ENCODE results near the gene ERCC8. TPM values are rescaled to one million over a fixed set of nuclear protein-coding genes. Genes with fewer than 3 reads are reported as not detected.

Gene ERCC8
- total and polyA plus RNA-seq, 2 of the 8 experiments (the other 6 are each of a cell fraction or from before 2014, with no cell fraction given): 17.3 TPM

DNA sequence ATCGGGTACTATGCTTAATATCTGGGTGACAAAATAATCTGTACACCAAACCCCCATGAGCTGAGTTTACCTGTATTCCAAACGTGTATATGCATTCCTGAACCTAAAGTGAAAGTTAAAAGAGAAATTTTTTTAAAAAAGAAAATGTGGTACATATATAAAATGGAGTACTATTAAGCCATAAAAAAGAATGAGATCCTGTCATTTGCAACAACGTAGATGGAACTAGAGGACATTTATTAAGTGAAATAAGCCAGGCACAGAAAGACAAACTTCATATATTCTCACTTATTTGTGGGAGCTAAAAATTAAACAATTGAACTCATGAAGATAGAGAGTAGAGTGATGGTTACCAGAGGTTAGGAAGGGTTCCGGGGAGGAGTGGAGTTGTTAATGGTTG, 44.9 kb upstream of the ERCC8 start:
- Histone ChIP-seq H3K4ac (replicated peaks; ENCODE audit: insufficient read length, low read depth, low read length) (no peak overlapping the region), H2BK12ac (ENCODE audit: low read depth, low read length) (no peak overlapping the region), H3K4me3 (ENCODE audit: extremely low read depth in 1 of 4, insufficient read depth in 2 of 4, low read depth in 3 of 4, low read length in 4 of 4) (no peak overlapping the region), H3K4me2 (ENCODE audit: insufficient read depth in 1 of 2, low read depth in 2 of 2, low read length in 2 of 2) (no peak overlapping the region), H3K27ac (ENCODE audit: low read depth, low read length) (no peak overlapping the region), H4K5ac (ENCODE audit: insufficient read length, low read depth, low read length) (no peak overlapping the region), H2AFZ (ENCODE audit: low read length) (no peak overlapping the region), H3K36me3 (ENCODE audit: control insufficient read depth in 2 of 4, insufficient read depth in 4 of 4, low read length in 3 of 4) (no peaks in the 10 kb centered on the region), H2BK5ac (ENCODE audit: low read depth, low read length) (no peak overlapping the region), H3K79me1 (ENCODE audit: low read depth, low read length) (no peaks in the 10 kb centered on the region; the same call in 1 of the 2 replicates), H3K56ac (replicated peaks; ENCODE audit: insufficient read length, low read depth, low read length) (no peak overlapping the region), H2BK120ac (replicated peaks; ENCODE audit: low read depth, low read length) (no peak overlapping the region), H4K8ac (ENCODE audit: extremely low read depth, insufficient read depth, low read length) (no peak overlapping the region), H2BK20ac (ENCODE audit: low read length) (no peak overlapping the region), H3K14ac (ENCODE audit: insufficient read length) (no peak overlapping the region), H3K9me3 (ENCODE audit: insufficient read depth in 2 of 2, low read depth in 1 of 2, low read length in 1 of 2) (peaks cover 17 to 20% of the 10 kb centered on the region in 2 experiments; a peak in 3 of 4 replicates), H4K20me1 (replicated peaks in 1 of 2; ENCODE audit: control insufficient read depth in 1 of 2, insufficient read depth in 2 of 2, low read length in 2 of 2) (no peaks in the 10 kb centered on the region), H3K79me2 (ENCODE audit: control insufficient read depth in 1 of 2, insufficient read depth in 2 of 2, low read length in 2 of 2) (peaks cover 0 to 3% of the 10 kb centered on the region in 2 experiments; a peak in 1 of 4 replicates), H3K18ac (ENCODE audit: extremely low read depth, low read length) (no peak overlapping the region), H2AK5ac (ENCODE audit: low read depth, low read length) (no peak overlapping the region), H4K91ac (replicated peaks; ENCODE audit: insufficient read length, low read length) (no peak overlapping the region), H3K4me1 (replicated peaks in 1 of 4; ENCODE audit: control insufficient read depth in 3 of 4, insufficient read depth in 4 of 4, low read length in 3 of 4) (no peaks in the 10 kb centered on the region), H3K23ac (ENCODE audit: insufficient read length) (no peak overlapping the region), H3K9ac (replicated peaks in 1 of 4; ENCODE audit: extremely low read depth in 1 of 4, low read depth in 3 of 4, low read length in 3 of 4) (no peak overlapping the region), H3K27me3 (replicated peaks in 1 of 4; ENCODE audit: control insufficient read depth in 3 of 4, extremely low read depth in 1 of 4, insufficient read depth in 3 of 4, low read length in 3 of 4) (no peaks in the 10 kb centered on the region), H3K23me2 (ENCODE audit: low read depth, low read length) (no peaks in the 10 kb centered on the region), H2BK15ac (ENCODE audit: low read length) (no peak overlapping the region)
- no peak for DNase-seq (ENCODE audit: low read depth in 1 of 2, low spot score in 2 of 2)
- no peak for FAIRE-seq
- 91% methylated on average over 4 of the region's 4 CpGs; no CpG with 5 or more reads in 1 of the 2 experiments for WGBS, 2 experiments (ENCODE audit: extremely low coverage in 1 of 2, insufficient coverage in 1 of 2, insufficient read length in 1 of 2, insufficient replicate concordance in 2 of 2, low coverage in 1 of 2, low lambda C conversion rate in 2 of 2, missing lambda C conversion rate in 1 of 2)
- ChIA-PET CTCF (ENCODE audit: partially characterized antibody) (interaction anchor here (1.3 kb wide), 1 partner anchor 113 kb away, joined by 3 read pairs; no protein-coding TSS in a partner anchor), POLR2A (ENCODE audit: partially characterized antibody) (no interaction called here)
- TF ChIP-seq CEBPB (IDR thresholded peaks at IDR 0.05; ENCODE audit: low read depth, low read length) (no peak), FOSL1 (IDR thresholded peaks at IDR 0.05; ENCODE audit: insufficient read depth, low read depth, low read length) (no peak)
